ENCODE measurements around the gene TGFBR3.

The TGFBR3 gene

DNA sequence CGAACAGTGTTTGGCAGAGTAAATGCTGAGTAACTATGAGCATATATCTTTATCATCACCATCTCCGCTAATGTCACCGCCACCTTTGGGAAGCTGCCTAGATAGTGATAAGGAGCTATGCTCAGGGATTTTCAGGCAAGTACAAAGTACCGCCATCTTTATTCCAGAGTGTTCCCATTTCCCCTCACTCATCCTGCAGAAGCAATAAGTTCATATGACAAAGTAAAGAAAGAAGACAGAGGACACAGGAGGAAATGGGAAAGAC lies 89.6 kb downstream of the TGFBR3 start:
- DNase-seq: no peak

DNA sequence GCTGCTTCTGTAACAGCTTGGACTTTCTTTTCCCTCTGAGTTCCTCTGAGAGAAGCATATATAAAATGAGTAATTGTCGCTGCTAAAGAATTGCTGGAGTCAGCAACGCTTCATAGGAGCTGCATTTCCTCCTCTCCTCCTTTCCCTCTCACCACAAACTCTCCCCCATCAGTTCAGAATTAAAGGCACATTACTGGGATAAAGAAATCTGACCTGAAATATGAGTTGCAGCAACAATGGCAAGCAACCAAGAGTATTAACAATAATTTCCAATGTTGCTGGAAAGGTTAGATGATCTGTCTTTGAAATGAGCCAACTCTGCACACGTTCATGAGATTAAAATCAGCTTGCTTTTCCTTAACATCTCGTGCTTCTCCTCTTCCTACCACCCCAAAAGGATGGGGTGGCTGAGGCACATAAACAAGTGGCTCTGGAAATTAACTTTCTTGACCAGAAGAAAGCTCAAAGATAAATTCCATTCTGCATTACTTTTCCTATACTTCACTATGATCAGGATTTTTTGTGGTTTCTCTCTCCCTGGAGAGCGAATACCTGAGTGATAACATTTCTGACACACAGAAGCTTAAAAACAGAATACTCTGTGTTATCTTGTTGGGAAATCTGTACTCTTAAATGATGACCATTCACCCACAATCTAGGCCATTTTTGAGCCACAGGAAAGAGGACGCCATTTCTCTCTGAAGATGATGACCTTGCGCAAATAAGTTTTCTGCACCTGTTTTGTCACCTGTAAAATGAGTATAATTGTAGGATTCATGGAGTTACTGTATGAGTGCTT lies 90.2 kb downstream of the TGFBR3 start:
- DNase-seq: no peak

DNA sequence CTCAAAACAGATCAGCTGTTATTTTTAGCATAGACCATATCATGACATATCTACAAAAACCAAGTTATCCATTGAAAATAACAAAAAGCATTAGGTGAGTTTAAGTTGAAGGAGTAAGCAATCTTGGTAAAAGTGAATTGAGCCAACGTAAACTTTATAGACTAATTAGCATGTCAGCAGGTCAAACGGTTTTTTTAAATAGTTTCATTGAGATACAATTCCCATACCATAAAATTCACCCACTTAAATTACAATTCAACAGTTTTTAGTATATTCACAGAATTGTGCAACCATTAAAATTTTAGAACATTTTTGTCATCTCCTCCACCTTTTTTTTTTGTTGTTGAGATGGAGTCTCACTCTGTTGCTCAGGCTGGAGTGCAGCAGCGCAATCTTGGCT lies 92.1 kb downstream of the TGFBR3 start:
- DNase-seq: no peak

DNA sequence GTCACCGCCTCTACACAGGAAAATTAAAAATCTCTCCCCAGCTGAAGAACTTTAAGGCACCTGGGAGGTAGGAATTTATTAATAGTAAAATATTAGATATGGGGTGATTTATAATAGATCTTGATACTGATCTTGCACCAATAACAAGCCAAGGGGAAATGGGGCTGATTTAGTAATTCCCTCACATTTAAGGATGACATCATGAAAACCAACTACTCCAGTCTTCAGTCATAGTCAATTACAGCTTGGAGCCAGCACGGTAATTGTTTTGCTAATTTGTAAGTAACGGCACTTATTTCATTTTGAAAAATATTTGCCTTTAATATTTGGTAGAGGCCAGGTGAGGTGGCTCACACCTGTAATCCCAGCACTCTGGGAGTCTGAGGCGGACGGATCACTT lies 92.8 kb downstream of the TGFBR3 start:
- no peak for DNase-seq

DNA sequence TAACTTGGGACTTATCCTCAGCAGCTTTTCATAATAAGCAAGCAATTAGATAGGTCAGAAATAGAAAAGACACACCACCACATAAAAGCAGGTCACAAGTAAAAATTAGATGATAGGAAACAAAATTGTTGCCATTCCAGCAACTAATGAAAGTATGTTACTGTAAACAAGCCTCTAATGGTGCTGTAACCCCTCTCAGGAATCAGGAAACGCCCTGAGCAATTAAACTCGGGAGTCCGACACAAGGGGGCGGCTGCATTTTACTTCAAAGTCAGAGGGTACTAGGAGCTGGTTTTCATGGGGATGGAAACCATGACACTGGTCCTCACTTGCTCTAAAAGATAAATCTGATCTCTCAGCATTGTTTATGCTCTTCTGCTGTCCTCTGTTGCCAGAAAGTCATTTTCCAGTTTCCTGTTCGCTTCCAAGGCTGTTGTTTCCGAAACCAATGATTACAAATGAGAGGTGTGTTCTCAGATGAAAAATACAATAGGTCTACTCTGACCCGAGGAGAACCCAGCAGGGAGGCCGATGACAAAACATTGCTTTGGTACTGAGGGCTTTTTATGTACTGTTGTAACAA lies 93.4 kb downstream of the TGFBR3 start:
- peak; percentile 69 for DNase-seq

DNA sequence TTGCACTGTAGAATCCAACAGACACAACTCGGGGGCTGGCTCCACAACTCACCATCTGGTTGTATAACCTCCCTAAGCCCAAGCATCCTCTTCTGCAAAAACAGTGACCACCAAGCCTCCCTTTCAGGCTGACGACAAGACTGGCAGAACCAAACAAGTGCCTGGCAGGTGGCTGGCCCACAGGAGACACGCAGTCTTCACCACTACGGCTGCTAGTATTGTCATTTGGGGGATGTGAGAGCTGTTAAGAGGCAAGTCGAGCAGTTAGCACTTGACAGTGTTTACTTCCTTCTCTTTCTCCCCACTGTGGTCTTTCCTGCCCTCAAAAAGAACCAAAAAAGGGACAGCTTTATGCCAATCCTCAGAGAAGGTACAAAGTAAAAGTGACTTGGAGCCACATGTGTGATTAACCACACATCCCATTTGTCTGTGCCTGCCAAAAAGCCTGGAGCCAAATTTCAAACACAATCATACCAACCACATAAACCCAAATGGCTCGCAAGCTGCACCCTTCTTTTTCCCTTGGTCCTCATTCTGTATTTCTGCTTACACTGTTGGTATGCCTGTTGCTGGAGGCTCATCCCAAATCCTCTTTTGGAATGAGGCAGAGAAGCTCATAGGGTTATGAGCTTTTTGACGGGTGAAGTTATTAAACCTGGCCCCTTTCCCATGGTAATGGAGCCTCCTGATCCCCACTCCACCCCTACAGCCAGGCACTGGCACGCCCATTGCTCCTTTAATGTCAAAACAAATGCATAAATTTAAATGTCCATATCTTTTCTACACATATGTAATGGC lies 94.1 kb downstream of the TGFBR3 start:
- DNase-seq: no peak

DNA sequence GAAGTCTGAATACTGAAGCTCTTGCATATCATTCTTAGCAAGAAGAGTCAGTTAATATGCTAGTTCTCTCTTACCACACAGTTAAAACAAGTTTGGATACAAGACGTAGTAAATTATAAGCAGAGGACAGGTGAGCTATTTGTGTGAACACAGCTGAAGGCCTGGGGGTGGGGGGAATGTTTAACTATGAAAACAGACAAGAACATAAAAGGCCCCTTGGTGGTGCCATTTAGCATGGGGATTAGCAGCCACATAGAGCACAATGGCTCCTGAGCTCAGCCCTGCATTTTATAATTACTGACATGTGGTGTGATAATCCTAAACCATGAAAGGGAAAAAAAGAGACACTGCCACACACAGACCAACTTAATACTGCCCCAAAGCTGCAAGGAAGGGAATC lies 94.8 kb downstream of the TGFBR3 start:
- no peak for DNase-seq

DNA sequence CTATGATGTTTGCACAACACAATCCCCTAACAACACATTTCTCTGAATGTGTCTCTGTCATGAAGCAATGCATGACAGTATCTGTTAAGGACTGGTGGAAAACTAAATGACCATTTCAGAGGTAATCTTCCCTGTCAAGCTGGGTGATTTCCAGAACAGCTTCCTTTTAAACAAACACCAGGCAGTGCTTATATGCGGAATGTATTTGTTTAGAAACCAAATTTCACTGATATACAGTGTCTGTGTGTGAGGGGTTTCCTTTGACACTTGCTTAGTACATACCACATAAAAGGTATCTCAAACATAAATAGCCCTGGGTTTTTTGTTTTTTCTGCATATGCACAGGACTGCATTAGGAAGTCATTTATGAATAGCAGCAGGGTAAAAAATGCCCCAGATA lies 95.6 kb downstream of the TGFBR3 start:
- DNase-seq: no peak

DNA sequence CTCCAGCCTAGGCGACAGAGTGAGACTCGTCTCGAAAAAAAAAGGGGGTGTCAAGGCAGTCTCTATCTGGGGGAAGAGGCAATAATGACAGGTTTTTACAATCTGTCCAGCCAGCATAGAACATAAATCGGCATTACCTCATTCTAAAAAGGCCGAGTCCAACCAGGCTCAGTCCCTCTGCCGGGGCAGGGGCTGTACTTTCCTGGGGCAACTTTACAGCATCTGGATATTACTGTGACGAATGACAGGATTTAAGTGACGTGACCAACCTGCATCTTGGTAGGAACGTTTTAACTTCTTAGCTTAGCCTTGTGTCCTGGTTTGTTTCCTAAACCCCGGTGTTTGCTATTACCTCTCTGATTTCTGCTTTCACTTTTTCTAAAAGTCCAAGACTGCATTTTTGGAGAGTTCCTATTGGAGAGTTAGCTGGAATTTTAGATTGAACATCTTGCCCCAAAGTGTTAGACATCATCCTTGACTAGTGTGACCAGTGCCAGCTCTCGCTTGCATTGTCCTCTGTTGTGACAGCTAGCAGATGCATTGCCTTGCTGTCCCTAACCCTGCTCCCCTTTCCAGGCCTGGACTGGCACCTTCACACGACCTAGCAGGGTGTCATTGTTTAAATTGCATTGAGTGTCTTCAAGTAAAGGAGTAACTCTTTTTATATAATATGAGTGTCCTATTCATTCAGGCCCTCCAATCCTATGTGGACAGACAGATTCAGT lies 96.5 kb downstream of the TGFBR3 start:
- DNase-seq: no peak

DNA sequence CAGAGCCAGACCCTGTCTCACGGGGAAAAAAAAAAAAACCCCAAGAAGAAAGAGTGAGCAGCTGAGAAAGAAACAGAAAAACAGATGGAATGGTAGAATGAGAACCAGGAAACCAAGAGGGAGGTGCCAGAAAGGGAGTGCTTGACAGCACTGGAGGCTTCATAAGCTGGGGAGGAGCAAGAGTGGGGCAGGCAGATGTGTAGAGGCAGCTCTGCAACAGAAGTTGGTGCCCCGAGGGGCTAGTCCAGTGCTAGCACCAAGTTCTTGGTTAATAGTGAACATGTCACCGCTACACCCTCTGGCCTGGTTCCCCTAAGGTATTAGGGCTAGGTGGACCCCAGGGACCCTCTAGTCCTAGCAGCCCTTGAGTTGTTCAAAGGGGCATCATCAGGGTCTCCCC lies 98.0 kb downstream of the TGFBR3 start:
- DNase-seq: no peak

DNA sequence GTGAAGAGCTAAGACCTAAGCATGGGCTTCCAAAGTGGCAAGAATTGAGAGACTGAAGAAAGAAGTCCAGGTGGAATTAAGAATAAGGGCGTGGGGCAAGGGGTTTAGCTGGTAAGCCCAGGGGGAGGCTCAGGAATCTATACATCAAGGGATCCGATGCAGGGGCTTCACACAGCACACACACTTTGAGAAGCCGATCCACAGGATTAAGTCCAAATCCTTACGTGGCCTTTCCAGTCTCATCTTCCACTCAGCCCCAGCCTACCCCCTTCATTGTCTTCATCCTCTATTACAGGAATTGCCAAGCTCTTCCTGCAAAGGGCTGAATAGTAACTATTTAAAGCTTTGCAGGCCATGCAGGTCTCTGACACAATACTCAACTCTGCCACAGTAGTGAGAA lies 101.3 kb downstream of the TGFBR3 start:
- DNase-seq: no peak

DNA sequence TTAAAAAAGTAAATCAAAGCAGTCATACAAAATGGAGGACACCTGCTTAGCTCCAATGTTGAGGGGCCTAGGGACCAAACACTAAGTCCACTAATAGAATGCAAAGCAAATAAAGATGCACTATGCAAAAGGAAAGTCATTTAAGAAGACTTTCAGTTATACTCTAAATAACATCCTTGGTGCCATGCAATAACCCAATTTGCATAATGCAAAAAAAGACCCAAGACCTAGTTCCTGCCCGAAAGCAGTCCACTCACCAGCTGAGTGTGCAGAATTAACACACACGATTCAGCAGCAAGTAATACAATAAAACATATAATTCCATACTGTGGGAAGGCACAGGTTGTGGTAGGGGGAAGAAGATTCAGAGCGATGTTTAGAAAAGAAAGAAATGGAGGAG lies 101.8 kb downstream of the TGFBR3 start:
- DNase-seq: no peak

DNA sequence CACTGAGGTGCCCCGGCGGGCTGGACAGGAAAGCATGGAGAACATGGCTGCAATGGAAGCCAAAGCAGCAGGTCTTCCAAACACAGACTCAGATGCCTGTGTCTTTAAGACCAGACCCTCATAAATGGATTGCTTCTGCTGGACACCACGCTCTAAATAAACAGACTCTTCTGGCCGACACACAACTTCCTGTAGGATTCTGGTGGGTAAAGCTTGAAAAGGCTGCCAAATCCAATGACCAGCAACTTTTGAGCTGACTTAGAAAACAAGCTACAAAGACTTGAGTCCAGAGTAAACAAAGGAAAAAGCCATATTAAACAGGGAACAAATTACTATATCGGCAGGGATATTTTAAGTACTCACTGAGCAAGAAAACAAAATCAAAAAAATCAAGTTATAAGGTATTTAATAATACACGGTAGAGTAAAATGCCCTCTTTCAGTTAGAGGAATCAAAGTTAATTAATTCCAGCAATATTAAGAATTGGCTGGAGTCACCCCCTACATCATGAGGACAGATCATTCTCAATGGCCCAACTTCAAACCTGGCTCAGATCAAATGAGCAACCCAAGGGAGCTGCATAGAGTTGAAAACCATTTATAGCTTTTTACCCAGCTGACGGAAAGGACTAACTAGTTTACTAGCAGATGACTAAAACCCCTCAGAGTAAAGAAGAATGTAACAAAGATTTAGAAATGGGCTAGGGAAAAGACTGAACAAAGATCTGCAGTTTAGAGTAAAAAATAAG lies 102.4 kb downstream of the TGFBR3 start:
- no peak for DNase-seq

DNA sequence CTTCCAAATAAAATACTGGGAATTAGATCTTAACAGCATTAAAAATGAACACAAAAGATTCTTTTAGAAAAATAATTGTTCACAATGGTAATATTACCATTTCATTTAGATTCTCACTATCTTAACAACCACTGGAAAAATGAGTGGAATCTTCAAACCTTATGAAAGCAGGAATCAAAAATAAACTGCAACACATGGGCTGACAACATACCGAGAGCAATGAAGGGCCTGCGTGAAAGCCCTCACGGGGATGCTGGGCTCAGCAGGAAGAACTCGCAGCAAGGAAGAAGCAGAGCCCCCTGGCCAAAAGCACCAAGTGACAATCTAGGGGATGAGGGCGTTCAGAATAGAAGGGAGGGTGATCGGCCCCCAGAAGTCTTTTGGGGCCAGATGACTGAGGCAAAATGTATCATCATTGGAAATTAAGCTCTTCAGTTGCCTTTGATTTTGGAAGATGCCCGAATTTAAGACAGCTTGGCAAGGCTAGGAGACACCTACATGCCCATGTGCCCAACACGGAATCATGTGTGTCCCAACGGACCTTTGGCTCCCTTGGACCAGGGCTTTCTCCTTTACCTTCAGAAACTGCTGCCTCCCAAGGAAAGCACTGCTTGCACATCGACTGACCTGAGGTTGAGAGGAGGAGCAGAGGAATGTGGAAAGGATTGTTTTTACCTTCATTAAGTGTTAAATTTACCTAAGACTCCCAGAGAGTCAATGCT lies 103.9 kb downstream of the TGFBR3 start:
- no peak for DNase-seq

DNA sequence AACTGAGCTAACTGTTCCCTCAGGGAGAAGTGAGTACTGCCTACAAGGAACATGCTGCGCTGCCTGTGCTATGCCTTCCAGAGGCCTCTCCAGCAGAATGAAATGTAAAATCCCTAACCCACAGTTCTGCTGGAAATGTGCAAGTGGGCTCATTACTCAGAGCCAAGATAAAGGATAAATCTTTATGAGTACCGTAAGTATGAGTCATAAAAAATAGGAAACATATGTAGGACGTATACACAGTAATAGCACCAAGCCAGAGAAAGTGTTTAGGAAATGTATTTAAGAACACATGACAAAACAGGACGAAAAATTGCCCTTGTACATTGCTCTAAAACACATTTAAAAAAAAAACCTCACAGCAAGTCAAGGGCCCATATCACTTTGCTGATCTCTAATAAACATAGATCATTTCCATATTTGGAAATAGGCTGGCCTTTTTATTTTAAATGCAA lies 104.6 kb downstream of the TGFBR3 start:
- DNase-seq: no peak

DNA sequence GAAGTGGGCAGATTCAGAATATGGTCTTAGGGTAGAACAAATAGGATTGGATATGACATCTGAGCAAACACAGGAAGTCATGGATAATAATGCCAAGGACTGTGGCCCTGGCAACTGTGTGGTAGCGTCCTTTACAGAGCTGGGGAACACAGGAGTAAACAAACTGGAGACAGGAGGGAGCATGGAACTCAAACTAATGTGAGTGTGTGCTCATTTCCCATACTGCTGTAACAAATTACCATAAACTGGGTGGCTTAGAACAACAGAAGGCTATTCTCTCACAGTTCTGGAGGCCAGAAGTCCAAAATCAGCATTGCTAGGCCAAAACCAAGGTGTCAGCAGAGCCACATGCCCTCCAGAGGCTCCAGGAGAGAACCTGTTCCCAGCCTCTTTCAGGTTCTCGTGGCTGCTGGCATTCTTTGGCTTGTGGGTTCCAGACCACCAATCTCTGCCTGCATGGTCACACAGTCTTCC lies 106.4 kb downstream of the TGFBR3 start:
- DNase-seq: no peak

DNA sequence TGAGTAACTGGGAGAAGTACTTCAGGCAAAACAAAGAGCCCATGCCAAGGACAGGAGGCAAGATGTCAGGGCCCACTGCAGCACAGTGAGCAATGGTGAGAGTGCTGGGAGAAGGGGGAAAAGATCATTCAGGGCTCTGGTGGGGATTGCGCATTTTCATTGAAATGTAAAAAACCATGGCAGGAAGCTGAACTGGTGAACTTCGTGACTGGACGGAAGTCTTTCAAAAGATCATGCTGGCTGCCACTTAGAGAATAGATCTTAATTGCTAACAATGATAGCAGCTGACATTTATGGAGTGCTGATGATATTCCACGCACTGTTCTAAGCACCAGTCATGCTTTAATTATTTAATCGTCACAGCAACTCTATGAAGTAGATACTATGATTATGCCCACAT lies 107.0 kb downstream of the TGFBR3 start:
- DNase-seq: no peak

DNA sequence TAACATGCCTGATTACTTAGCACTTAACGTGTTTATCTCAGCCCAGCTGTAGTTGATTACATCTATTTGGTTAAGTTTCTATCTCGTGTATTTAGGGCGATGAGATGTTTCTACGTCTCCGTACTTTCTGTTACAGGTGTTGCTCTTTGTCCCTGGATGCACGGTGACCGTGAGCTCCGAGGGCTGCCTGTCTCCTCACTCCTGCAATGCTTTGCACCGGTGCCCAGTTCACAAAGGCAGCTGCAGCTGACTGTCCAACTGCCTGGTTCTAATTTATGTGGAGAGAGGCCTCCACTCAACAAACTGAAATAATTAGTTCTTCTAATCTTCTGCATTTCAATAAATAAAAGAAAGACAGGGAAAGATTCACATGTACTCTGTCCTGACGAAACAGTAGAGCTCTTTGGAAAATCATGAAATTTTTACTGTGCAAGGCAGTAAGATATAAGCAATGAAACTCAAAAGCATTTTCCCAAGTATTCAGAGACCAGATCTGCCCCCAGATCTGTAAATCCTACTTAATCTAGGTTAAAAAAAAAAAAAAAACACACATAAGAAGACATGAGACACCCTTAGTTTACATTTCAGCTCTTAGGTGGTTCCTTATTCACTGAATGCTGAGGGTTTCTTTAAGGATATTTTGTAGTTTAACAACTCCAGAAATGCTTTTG lies 108.2 kb downstream of the TGFBR3 start:
- DNase-seq: no peak

DNA sequence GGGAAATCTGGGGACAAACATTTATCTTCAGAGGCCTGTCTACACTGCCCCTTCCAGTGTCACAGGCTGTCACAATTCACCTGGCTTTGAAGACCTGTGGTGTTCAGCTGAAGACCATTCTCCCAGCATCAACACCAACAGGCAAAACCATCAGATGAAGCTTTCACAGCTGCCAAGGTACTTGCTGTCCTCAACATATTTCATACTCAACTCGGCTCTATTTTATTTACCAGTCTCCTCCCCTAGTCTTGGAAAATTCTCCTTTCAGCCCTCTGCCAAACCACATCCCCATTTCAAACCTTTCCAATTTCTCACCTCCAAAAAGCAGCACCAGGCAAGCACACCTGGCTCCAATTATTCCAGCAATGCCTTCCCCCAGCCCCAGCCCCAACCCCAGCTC lies 108.8 kb downstream of the TGFBR3 start:
- no peak for DNase-seq

DNA sequence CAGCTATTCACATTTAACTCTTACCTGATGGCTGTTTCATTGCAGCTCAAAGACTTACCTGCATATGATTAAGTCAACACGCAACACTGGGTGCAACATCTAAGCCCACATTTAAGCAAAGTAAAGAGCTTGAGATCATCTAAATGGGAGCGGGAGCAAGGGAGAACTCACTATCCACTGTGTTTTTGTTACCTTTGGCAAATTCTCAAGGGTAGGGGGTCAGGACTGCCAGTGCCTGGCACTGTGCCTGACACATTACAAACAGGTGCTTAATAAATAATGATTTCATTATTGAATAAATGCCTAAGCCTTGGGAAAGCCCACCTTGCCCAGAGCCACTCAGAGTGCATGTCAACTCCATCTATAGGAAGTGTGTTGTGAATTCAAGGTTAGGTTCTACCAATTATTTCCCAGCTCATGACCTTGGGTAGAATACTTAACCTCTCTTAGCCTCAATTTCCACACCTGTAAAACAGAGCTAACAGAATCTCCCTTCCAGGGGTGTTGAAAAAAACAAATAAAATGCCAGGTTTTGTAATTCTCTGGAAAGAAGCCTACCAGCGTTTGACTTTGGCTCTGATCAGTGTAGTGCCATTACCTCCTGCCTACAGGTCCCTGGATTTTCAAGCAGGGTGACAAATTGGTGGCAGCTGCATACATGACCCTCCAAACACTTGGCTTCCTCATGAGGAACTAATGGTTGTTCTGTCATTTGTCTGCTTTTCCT lies 109.7 kb downstream of the TGFBR3 start:
- DNase-seq: no peak

DNA sequence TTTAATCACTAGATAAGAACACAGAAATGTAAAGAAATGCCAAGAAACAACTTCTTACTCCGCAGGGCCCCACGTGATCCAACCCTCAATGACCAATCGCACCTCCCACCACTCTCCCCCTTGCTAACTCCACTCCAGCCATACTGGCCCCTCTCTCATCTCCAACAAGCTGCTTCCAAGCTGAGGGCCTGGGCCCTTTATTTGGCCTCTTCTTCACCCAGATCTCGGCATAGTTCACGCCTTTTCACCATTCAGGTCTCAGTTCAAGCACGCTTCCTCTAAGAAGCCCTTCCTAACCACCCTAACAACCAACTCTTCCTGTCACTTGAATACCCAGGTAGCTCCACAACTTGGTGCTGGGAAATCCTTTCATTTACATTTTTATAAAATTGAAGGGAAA lies 110.7 kb downstream of the TGFBR3 start:
- no peak for DNase-seq

Measured in islet precursor cell (in vitro differentiated cells).